Sciatic nerve (tissue), 2 donors: ENCODE measurements around the gene DLEC1. TPM values are rescaled to one million over a fixed set of nuclear protein-coding genes. Genes with fewer than 3 reads are reported as not detected.

Source experiments
- ATAC-seq: fragments of 200-7000 bp; cut with Tn5 transposase; one replicate; pipeline ENCODE4 v1.9.1; 2020; ENCODE audit warnings: mild to moderate bottlenecking, moderate library complexity
- DNase-seq: peaks from one replicate; pipeline ENCODE4 v3.0.0-alpha.2; 2020; ENCODE audit warnings: low spot score
- intact Hi-C: fragments of 100-400 bp; cut with DNase I; formaldehyde crosslinking; loops from one replicate; pipeline ENCODE4 v1.14.2; 2022
- total RNA-seq: library from RNA; stranded (reverse); fragmentation: NEBNext Ultra II Directional; extraction: Animal tissue kit (Norgen Biotek cat#: 25700); gene quantifications from one replicate; pipeline ENCODE4 v1.2.1, GENCODE V29; 2021
- donor health status: DM: no; HTN: no; CAD: no.
- donor health status: DM: no; HTN: no; CAD: no.

Gene DLEC1
- total RNA-seq, 1 donor from 2014 or later, result 4.8 TPM

DNA sequence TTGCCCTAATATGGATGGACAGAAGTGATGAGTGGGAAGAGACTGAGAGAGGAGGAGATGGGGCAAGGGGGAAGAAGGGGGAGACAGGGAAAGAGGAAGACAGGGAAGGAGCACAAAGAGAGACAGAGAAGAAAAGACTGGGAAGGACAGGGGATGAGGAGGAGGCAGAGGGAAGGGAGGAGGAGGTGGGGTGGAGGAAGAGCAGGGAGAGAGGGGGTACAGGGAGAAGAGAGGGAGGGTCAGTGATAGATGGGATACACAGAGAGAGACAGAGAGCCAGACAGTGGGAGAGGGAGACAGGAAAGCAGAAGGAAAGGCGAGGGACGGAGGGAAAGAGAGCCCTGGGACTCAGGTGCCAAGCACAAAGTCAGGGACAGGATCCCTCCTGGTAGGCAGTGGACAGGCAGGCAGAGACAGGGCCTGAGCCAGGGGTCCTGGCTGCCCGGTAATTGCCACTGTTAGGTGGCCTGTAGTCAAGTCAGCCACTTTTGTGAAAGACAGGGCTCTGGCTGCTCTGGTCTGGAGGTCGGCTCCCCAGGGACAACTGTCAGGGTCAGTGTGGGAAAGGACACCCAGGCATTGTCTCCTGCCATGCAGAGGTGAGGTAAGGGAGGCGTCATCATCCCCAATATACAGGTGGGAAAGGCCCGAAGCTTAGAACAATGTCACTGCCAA is 38.6 kb upstream of the DLEC1 start:
- no peak for ATAC-seq
- intact Hi-C loops, result no loop called here
- DNase-seq, result peak; percentile 55

DNA sequence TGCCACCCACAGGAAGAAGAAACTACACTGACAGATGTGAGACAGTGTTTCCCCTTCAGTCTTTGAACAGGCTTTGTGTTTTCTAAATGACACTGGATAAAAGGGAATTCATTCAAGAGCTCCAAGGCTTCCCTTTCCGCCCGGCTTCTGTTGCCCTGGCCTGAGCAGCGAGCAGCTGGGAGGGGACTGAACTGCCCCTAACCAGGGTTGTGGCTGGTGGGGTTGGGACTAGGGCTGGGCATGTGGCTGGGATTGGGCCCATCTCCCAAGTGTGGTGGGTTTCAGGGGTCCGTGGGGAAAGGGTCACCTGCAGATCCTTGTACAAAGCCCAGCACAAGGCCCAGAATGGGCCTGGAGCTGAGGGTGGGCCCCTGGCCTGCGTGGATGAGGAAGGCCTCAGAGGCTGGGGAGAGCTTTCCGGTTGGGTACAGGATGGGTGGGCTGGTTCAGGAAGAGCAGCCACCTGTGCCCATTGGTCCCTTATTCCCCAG is 38.0 kb upstream of the DLEC1 start:
- no peak for ATAC-seq
- intact Hi-C loops, result no loop called here
- peak; percentile 48 for DNase-seq

DNA sequence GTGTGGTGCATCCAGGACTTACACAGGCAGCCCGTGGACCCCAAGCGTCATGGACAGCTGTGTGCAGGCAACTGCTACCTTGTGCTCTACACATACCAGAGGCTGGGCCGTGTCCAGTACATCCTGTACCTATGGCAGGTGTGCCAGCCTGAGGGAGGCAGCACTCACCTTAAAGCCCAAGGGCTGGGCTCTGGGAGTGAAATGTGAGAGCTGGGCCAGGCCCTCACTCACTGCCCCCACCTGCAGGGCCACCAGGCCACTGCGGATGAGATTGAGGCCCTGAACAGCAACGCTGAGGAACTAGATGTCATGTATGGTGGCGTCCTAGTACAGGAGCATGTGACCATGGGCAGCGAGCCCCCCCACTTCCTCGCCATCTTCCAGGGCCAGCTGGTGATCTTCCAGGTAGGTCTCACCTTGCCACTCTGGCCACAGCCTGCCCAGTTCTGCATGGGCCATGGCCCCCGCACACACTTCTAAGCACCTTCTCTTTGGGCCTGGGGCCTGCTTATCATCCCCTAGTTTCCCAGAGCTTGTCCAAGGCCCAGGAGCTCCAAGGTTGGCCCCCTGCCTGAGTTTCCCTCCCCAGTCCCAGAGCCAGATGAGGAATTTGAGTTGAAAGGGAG is 37.4 kb upstream of the DLEC1 start:
- intact Hi-C loops, result no loop called here
- no peak for ATAC-seq
- peak; percentile 58 for DNase-seq

DNA sequence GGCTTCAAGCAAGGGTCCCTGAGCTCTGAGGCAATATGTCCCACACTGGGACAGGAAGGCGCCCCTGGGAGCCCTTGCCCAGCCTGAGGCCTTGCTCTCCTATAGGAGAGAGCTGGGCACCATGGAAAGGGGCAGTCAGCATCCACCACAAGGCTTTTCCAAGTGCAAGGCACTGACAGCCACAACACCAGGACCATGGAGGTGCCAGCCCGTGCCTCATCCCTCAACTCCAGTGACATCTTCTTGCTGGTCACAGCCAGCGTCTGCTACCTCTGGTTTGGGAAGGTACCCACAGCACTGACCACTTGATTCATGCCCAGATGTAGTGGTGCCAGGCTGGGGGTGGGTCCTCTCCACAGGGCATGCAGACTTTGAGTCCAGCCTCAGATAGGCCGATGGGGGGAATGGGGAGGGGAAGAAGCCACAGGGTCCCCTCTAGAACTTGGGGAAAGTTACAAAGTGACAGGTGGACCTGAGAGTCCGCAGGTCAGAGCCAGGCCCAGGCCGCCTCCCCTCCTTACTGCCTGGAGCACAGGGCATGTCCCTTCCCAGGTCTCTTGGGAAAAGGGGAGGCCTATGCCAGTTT is 36.6 kb upstream of the DLEC1 start:
- DNase-seq, result peak; percentile 57
- intact Hi-C loops, result no loop called here
- no peak for ATAC-seq

DNA sequence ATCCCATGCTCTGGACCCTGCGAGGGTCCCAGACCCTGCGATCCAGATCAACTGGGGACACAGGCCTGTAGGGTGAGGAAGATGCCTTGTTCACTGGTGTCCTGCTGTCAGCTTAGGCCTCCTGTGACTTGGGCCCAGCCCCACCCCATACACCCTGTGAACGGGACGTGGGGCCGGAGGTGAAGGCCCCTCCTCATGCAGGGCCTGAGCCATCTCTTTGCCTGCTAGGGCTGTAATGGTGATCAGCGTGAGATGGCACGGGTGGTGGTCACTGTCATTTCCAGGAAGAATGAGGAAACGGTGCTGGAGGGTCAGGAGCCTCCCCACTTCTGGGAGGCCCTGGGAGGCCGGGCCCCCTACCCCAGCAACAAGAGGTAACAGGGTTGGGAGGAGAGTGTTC is 36.1 kb upstream of the DLEC1 start:
- intact Hi-C loops, result no loop called here
- ATAC-seq, result no peak
- peak; percentile 52 for DNase-seq

DNA sequence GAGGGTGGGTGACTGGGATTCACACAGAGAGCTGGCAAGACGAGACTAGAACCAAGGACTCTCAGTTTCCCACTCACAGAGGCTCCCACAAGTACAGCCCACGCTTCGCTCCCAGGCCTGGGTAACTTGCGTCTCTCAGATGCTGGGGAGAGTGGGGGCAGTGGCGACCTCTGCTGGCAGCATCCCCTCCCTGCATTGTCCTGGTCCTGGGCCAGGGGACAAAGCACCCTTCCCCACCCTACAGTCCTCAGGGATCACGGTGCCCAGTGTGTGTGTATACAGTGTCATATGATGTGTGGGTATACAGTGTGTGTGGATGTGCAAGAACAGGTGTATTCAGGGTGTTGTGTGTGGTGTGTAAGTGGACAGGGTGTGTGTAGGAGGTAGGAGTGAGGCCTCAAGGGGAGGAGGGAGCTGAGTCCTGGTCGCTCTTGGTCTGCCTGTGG is 35.6 kb upstream of the DLEC1 start:
- DNase-seq (peak; percentile 88), ATAC-seq (peak; percentile 53)
- intact Hi-C loops, result no loop called here

DNA sequence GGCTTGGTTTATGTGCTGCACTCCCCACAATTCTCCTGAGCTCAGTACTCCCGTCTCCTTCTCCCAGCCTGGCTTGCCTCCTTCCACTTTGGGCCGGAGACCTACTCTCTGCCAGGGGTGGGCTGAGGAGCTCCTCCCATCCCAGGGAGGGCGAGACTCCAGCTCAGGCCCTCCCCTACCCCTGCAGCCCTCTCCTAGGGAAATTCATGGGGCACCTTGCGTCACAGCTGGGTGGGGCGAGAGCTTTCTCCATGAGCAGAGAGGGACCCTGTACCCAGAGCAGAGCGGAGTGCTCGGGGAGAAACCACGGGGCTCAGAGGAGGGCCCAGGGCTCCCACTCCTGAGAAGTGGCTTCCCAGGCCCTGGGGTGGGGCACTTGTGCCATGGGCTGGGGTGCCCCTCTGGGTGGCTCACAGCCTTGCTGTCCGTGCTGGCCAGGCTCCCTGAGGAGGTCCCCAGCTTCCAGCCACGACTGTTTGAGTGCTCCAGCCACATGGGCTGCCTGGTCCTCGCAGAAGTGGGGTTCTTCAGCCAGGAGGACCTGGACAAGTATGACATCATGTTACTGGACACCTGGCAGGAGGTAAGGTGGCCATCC is 35.1 kb upstream of the DLEC1 start:
- peak; percentile 2 for ATAC-seq
- no peak for DNase-seq
- intact Hi-C loops, result no loop called here

DNA sequence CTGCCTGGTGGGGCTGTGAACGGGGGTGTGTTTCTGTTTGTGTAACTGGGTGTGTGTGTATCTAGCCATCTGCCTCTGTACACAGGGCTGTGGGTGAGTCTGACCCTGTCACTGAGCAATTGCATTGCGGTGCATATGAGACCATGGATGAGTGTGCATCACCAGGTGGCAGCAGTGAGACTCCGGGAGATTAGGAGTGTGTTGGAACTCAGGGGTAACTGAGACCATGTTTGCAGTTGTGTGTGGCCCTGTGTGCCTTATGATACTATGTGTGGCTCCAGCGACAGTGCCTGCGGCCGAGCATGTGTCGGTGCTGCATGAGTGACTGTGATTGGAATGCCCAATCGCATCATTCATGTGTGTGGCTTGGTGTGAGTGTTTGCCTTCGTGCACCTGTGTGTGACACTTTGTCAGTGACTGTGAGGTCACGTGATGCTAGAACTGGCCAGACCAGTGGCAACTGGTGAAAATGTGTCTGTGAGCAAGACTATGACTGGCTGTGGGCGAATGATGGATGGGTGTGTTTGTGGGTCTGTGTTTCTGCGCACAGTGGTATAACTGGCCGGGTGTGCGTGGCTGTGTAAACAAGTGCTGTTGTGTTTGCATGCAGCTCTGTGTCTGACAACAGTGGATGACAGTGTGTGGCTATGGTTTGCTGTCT is 34.5 kb upstream of the DLEC1 start:
- intact Hi-C loops, result no loop called here
- DNase-seq (peak; percentile 91), ATAC-seq (peak; percentile 77)

DNA sequence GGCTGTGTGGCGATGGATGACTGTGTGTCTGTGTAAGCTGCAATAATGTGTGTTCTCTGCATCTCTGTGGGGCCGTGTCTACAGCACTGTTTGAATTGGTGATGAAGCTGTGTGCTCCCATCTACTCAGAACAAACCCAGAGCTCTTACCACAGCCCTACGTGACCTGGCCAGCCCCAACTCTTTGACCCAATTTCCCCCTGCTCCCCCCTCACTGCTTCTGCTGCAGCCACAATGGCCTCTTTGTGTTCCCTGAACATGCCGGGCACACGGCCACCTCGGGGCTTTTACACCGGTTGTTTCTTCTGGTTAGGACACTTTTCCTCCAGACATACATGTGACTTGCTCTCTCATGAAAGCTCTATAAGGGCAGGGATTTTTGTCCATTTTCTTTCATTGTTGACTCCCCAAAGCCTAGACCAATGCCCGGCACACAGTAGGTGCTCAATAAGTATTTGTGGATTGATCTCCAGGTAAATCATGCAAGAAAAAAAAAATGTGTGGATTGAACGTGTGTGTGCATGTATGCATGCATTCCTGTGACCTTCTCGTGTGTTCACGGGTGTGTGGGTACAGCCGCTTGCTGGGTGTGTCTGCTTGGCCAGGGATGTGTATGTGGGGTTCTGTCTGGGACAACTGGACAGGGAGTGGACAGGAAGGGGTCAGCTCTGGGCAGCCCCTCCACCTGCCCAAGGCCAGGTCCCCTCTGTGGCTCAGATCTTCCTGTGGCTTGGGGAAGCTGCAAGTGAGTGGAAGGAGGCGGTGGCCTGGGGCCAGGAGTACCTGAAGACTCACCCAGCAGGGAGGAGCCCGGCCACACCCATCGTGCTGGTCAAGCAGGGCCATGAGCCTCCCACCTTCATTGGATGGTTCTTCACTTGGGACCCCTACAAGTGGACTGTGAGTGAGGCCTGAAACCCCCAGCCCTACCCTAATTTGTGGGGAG is 33.7 kb upstream of the DLEC1 start:
- ATAC-seq (peak; percentile 81), DNase-seq (peak; percentile 85)
- intact Hi-C loops, result no loop called here

DNA sequence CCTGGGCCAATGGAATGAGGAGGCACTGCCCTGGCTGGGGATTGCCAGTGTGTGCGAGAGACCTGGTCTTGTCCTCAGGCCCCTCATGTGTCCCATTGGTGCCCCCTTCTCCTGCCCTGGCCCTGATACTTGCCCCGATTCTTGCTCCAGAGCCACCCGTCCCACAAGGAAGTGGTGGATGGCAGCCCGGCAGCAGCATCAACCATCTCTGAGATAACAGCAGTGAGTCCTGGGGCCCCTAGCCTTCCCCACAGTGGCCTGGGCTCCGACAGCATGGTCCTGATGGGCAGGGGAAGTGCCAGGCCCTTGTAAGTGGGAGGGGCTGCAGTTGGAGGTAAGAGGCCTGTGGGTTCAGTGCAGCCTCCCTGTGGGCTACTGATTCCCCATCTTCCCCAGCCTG is 33.0 kb upstream of the DLEC1 start:
- ATAC-seq (no peak), DNase-seq (no peak)
- intact Hi-C loops, result no loop called here

DNA sequence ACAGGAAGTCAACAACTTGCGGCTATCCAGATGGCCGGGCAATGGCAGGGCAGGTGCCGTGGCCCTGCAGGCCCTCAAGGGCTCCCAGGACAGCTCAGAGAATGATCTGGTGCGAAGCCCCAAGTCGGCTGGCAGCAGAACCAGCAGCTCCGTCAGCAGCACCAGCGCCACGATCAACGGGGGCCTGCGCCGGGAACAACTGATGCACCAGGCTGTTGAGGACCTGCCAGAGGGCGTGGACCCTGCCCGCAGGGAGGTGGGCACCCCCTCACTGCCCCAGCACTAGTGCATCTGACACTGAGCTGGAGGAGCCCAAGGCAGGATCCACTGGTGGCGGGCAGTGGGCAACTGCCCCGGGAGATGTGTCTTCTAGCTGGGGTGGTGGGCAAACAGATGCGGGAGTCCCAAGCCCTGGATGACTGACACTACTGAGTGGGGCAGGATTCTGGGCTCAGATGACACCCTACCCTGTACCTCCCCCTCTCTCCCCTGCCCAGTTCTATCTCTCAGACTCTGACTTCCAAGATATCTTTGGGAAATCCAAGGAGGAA is 32.5 kb upstream of the DLEC1 start:
- intact Hi-C loops, result no loop called here
- ATAC-seq (no peak), DNase-seq (no peak)

DNA sequence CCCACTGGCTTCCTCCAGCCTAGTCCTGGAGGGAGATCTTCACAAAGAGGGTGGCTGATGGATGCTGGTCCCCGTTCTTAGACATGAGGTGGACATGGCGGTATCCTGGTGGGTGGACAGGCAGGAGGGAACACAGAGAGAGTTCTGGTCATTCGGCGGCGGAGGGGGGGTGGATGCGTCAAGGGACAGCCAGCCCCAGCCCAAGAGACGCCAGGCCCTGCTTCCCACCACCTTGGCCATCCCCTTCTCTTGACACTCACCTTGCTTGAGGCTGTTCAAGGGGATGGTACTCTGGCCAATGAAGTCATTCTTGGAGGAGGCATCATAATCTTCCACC is 31.3 kb upstream of the DLEC1 start:
- ATAC-seq (no peak), DNase-seq (no peak)
- intact Hi-C loops, result no loop called here

DNA sequence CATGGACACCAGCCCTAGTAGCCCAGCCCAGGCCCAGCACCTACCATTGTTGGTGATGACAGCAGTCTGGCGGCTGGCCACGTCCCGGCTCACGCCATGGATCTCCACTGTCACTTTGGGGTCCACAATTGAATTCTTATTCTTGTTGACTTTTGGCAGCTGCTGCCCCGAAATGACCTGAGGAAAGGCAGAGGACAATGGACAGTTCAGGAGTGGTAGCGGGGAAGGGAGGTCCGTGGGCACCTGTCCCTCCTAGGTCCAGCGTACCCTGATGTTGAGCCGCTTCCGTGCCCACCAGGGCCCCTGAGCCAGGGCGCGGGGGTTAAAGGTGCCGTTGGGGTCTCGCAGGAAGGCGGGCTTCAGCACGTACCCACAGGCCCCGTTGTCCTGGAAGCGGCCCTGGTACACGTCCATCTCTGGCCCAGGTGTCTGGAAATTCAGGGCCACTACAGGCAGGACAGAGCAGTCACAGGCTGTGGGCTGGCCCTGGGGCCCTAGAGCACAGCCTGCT is 30.8 kb upstream of the DLEC1 start:
- intact Hi-C loops, result no loop called here
- ATAC-seq (no peak), DNase-seq (no peak)

DNA sequence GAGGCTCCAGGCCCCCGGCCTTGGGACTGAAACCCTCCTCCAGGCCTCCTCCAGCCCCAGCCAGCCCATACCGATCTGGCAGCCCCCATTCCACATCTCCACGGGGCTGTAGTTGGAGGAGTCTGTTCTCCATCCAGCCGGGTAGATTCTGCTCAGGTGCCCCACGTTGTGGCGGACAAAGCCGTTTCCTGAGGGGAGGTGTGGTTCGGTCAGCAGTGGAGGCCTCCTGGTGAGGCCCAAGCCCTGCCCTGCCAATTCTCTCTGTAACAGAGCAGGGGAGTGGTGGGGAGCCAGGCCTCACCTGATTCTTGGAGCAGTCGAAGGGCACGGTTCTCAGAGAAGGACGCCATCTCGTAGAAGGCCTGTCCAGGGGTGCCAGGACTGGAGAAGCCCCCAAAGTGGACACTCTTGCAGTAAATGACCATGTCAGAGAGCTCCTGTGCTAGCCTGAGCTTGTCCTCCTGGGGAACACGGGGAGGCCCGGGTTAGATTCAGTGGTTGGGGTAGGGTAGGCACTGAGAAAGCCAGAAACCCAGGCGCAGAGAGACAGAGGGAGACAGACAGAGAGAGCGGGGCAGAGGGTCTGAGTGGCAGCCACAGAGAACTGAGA is 29.9 kb upstream of the DLEC1 start:
- intact Hi-C loops, result no loop called here
- no peak for ATAC-seq
- DNase-seq, result no peak

DNA sequence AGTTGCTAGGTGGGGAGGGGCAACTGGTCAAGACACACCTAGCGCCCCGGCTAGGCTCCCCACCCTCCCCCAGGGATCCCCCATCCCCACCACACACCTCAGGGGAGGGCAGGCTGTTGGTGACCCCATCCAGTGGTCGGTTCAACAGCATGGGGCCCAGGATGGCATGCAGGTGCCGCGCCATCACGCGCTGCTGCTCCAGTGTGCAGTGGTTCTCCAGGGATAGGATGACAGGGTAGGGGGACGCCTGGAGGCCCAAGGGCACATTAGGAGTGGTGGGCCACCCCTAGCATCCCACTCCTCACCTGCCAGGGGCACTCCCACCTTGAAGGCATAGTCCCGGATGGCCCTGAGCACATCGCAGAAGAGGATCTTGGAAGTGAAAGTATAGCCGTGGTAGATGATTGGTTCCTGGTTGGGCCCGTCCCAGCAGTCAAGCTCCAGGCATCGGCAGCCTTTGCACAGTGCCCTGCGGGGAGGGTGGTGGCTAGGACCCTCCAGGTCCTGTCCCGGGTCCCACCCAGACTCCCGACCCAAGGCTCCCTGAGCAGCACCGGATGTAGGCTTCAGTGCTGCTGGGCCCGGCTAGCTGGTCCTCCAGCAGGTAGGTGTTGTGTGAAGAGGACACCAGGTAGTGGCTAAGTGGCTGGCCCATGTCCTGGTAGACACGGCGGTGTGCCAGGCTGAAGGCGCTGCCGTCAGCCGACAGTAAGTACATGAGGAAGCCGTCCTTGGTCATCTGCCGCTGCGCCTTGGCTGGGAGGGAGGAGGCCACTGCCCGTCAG is 29.0 kb upstream of the DLEC1 start:
- ATAC-seq (no peak), DNase-seq (no peak)
- intact Hi-C loops, result no loop called here

DNA sequence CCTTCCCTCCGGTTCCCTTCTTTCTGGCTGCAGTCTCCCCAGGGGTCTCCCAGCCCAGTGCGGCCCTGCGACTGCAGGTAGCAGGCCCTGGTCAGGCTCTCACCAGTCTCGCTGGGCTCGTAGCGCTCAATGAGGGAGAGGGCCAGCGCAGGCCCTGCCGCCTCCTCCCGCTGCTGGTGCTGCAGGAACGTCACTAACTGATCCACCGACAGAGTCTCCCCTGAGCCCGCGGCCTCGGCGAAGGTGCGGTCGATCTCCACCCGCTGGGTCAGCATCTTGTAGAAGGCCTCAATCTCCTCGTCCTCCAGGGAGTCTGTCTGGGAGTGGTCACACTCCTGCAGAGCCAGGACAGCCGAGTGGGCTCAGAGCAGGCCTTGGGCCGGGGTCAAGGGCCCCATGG is 27.9 kb upstream of the DLEC1 start:
- ATAC-seq (no peak), DNase-seq (no peak)
- intact Hi-C loops, result no loop called here

DNA sequence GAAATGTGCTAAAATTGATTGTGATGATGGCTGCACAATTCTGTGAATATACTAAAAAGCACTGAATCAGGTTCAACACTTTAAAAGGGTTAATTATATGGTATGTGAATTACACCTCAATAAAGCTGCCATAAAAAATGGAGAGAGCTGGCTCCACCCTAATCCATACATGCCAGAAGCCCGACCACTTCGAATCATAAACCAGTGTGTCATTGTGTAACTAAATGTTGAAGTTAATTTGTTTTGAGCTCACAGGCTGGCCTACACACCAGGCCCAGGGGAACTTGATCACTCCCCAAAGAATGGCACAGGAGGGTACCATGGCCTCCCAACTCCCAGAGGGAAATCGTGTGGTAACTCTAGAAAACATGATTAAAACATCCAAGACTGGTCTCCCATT is 23.5 kb upstream of the DLEC1 start:
- DNase-seq (no peak), ATAC-seq (no peak)
- intact Hi-C loops, result no loop called here
